ENCODE results near the gene KIT.

Gene KIT

GRCh38 chr4:54661169-54661568, 3.4 kb downstream of the KIT start:
- no peak for DNase-seq

- no peak for DNase-seq
Observed at GRCh38 chr4:54661686-54662085, 3.9 kb downstream of the KIT start.

GRCh38 chr4:54662123-54662522, 4.4 kb downstream of the KIT start:
- DNase-seq, result no peak

- DNase-seq, result no peak
Observed at GRCh38 chr4:54662901-54663585, 5.3 kb downstream of the KIT start.

GRCh38 chr4:54664400-54664799, 6.6 kb downstream of the KIT start:
- no peak for DNase-seq

GRCh38 chr4:54668014-54668611, 10.4 kb downstream of the KIT start:
- DNase-seq, result no peak

- DNase-seq, result no peak
Observed at GRCh38 chr4:54669831-54670230, 12.1 kb downstream of the KIT start.

- no peak for DNase-seq
Observed at GRCh38 chr4:54675721-54676461, 18.1 kb downstream of the KIT start.

GRCh38 chr4:54676658-54677057, 18.9 kb downstream of the KIT start:
- DNase-seq, result no peak

- DNase-seq, result no peak
Observed at GRCh38 chr4:54677416-54677815, 19.7 kb downstream of the KIT start.

GRCh38 chr4:54677853-54678650, 20.3 kb downstream of the KIT start:
- no peak for DNase-seq

- no peak for DNase-seq
Observed at GRCh38 chr4:54678826-54679225, 21.1 kb downstream of the KIT start.

- no peak for DNase-seq
Observed at GRCh38 chr4:54679813-54680212, 22.1 kb downstream of the KIT start.

- DNase-seq, result no peak
Observed at GRCh38 chr4:54683616-54684346, 26.0 kb downstream of the KIT start.

- no peak for DNase-seq
Observed at GRCh38 chr4:54685810-54686209, 28.1 kb downstream of the KIT start.

- DNase-seq, result no peak
Observed at GRCh38 chr4:54687887-54688841, 30.4 kb downstream of the KIT start.

GRCh38 chr4:54695337-54695736, 37.6 kb downstream of the KIT start:
- DNase-seq, result no peak

- DNase-seq, result no peak
Observed at GRCh38 chr4:54695788-54696187, 38.0 kb downstream of the KIT start.

GRCh38 chr4:54696649-54697048, 38.9 kb downstream of the KIT start:
- no peak for DNase-seq

- no peak for DNase-seq
Observed at GRCh38 chr4:54700986-54701385, 43.2 kb downstream of the KIT start.

- DNase-seq, result no peak
Observed at GRCh38 chr4:54703182-54703581, 45.4 kb downstream of the KIT start.

GRCh38 chr4:54707406-54707805, 49.6 kb downstream of the KIT start:
- no peak for DNase-seq
